Measurements from ENCODE around the gene KRT86.

The KRT86 gene

GRCh38 chr12:52346593-52346992 is 72.1 kb downstream of the KRT86 start:
- TF ChIP-seq TARDBP (IDR thresholded peaks at IDR 0.05) (no peak), HDGF (IDR thresholded peaks at IDR 0.05; ENCODE audit: borderline replicate concordance) (no peak), FOXA1 (IDR thresholded peaks at IDR 0.05) (no peak), PKNOX1 (IDR thresholded peaks at IDR 0.05) (no peak), FOXM1 (IDR thresholded peaks at IDR 0.05; ENCODE audit: borderline replicate concordance) (no peak)
- DNase-seq (ENCODE audit: extremely low spot score) = no peak
- POLR2A ChIA-PET = interaction anchor here (1.5 kb wide), 1 partner anchor 8 kb away, joined by 3 read pairs; no protein-coding TSS in a partner anchor
- CTCF ChIA-PET = no interaction called here

- POLR2A ChIA-PET = interaction anchor here (1.5 kb wide), 1 partner anchor 8 kb away, joined by 3 read pairs; no protein-coding TSS in a partner anchor
- CTCF ChIA-PET = no interaction called here
- no peak for TF ChIP-seq SUZ12 (IDR thresholded peaks at IDR 0.05)
- no peak for TF ChIP-seq ARNT (IDR thresholded peaks at IDR 0.05)
- TF ChIP-seq ZNF384 (IDR thresholded peaks at IDR 0.05) = no peak
- TF ChIP-seq BHLHE40 (IDR thresholded peaks at IDR 0.05; ENCODE audit: borderline replicate concordance) = no peak
- no peak for TF ChIP-seq FOXK2 (IDR thresholded peaks at IDR 0.05)
- no peak for TF ChIP-seq NFRKB (IDR thresholded peaks at IDR 0.05)
- no peak for TF ChIP-seq FOXM1 (IDR thresholded peaks at IDR 0.05; ENCODE audit: borderline replicate concordance)
- TF ChIP-seq FOXA1 (IDR thresholded peaks at IDR 0.05) = no peak
- TF ChIP-seq LEF1 (IDR thresholded peaks at IDR 0.05; ENCODE audit: borderline replicate concordance) = no peak
- no peak for TF ChIP-seq HDGF (IDR thresholded peaks at IDR 0.05; ENCODE audit: borderline replicate concordance)
- TF ChIP-seq PKNOX1 (IDR thresholded peaks at IDR 0.05) = no peak
- TF ChIP-seq SP1 (IDR thresholded peaks at IDR 0.05) = no peak
- TF ChIP-seq CTBP1 (IDR thresholded peaks at IDR 0.05; ENCODE audit: borderline replicate concordance) = no peak
- TF ChIP-seq L3MBTL2 (conservative IDR thresholded peaks at IDR 0.05) = no peak
- TF ChIP-seq TARDBP (IDR thresholded peaks at IDR 0.05) = no peak
- no peak for TF ChIP-seq ELF4 (IDR thresholded peaks at IDR 0.05)
- DNase-seq (ENCODE audit: extremely low spot score) = no peak
Measured at GRCh38 chr12:52347016-52347415, 72.6 kb downstream of the KRT86 start.

- no peak for DNase-seq (ENCODE audit: extremely low spot score)
- POLR2A ChIA-PET = interaction anchor here (1.5 kb wide), 1 partner anchor 9 kb away, joined by 3 read pairs; no protein-coding TSS in a partner anchor
- CTCF ChIA-PET = no interaction called here
- no peak for TF ChIP-seq NFRKB (IDR thresholded peaks at IDR 0.05)
- no peak for TF ChIP-seq ELF4 (IDR thresholded peaks at IDR 0.05)
- no peak for TF ChIP-seq L3MBTL2 (conservative IDR thresholded peaks at IDR 0.05)
- no peak for TF ChIP-seq SP1 (IDR thresholded peaks at IDR 0.05)
- TF ChIP-seq FOXK2 (IDR thresholded peaks at IDR 0.05) = no peak
- TF ChIP-seq ZNF384 (IDR thresholded peaks at IDR 0.05) = no peak
- TF ChIP-seq HDGF (IDR thresholded peaks at IDR 0.05; ENCODE audit: borderline replicate concordance) = no peak
- no peak for TF ChIP-seq LEF1 (IDR thresholded peaks at IDR 0.05; ENCODE audit: borderline replicate concordance)
- no peak for TF ChIP-seq SUZ12 (IDR thresholded peaks at IDR 0.05)
- TF ChIP-seq TARDBP (IDR thresholded peaks at IDR 0.05) = no peak
- TF ChIP-seq FOXA1 (IDR thresholded peaks at IDR 0.05) = no peak
- TF ChIP-seq FOXM1 (IDR thresholded peaks at IDR 0.05; ENCODE audit: borderline replicate concordance) = no peak
- no peak for TF ChIP-seq PKNOX1 (IDR thresholded peaks at IDR 0.05)
- TF ChIP-seq ARNT (IDR thresholded peaks at IDR 0.05) = no peak
- TF ChIP-seq CTBP1 (IDR thresholded peaks at IDR 0.05; ENCODE audit: borderline replicate concordance) = no peak
- TF ChIP-seq BHLHE40 (IDR thresholded peaks at IDR 0.05; ENCODE audit: borderline replicate concordance) = no peak
Measured at GRCh38 chr12:52347551-52348510, 73.4 kb downstream of the KRT86 start.

GRCh38 chr12:52349196-52349595 is 74.8 kb downstream of the KRT86 start:
- ChIA-PET POLR2A (no interaction called here), CTCF (interaction anchor here (1.2 kb wide), 1 partner anchor 13 kb away, joined by 3 read pairs; no protein-coding TSS in a partner anchor)
- DNase-seq (ENCODE audit: extremely low spot score) = no peak
- TF ChIP-seq ELF4 (IDR thresholded peaks at IDR 0.05) (no peak), BHLHE40 (IDR thresholded peaks at IDR 0.05; ENCODE audit: borderline replicate concordance) (no peak), SUZ12 (IDR thresholded peaks at IDR 0.05) (no peak), ARNT (IDR thresholded peaks at IDR 0.05) (no peak), FOXM1 (IDR thresholded peaks at IDR 0.05; ENCODE audit: borderline replicate concordance) (no peak), NFRKB (IDR thresholded peaks at IDR 0.05) (no peak), FOXK2 (IDR thresholded peaks at IDR 0.05) (no peak), PKNOX1 (IDR thresholded peaks at IDR 0.05) (no peak), HDGF (IDR thresholded peaks at IDR 0.05; ENCODE audit: borderline replicate concordance) (no peak), TARDBP (IDR thresholded peaks at IDR 0.05) (no peak)

- ChIA-PET POLR2A (no interaction called here), CTCF (interaction anchor here (0.7 to 1.2 kb wide), 3 partner anchors 12 to 128 kb away, joined by 3 to 4 read pairs (median 3); no protein-coding TSS in a partner anchor)
- no peak for DNase-seq (ENCODE audit: extremely low spot score)
- TF ChIP-seq ARNT (IDR thresholded peaks at IDR 0.05) = no peak
- TF ChIP-seq SUZ12 (IDR thresholded peaks at IDR 0.05) = no peak
- no peak for TF ChIP-seq FOXM1 (IDR thresholded peaks at IDR 0.05; ENCODE audit: borderline replicate concordance)
- TF ChIP-seq TARDBP (IDR thresholded peaks at IDR 0.05) = no peak
- TF ChIP-seq BHLHE40 (IDR thresholded peaks at IDR 0.05; ENCODE audit: borderline replicate concordance) = no peak
- no peak for TF ChIP-seq SP1 (IDR thresholded peaks at IDR 0.05)
Measured at GRCh38 chr12:52350021-52350620, 75.7 kb downstream of the KRT86 start.
